ENCODE results near the gene PCNT.

GRCh38 chr21:46304437-46304836 is 19.5 kb upstream of the PCNT start:
- TF ChIP-seq POLR2A (IDR thresholded peaks at IDR 0.05) (no peak), CTCF (IDR thresholded peaks at IDR 0.05 in 4 of 5, conservative IDR thresholded peaks at IDR 0.05 in 1 of 5) (no peak)
